GM21423 (cell line): ENCODE data around the gene SEMA5B.

Experiments used
- ATAC-seq: cut with Tn5 transposase; IDR thresholded peaks from one replicate; pipeline ENCODE4 v1.9.1; 2021; ENCODE audit warnings: mild to moderate bottlenecking, moderate library complexity; ENCODE audit not compliant: unreplicated experiment

The SEMA5B gene

DNA sequence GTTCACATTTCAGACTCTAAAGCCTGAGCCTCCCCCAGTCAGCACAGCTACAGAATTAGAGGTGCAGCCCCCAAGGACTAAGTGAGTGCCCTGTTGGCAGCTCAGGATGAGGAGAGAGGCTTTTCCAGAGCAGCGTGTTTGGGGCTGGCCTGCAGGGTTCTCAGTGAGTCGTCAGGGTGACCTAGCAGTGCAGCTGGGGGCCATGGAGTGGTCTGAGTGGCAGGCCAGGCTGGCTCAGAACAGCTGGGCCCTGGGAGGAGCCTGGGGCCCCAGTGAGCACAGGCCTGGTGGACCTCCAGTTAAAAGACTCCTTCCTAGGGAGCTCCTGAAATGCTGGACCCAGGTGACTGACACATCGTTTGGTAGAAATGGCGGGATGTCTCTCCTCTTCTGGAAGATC is 124.4 kb downstream of the SEMA5B start:
- ATAC-seq, result no peak

DNA sequence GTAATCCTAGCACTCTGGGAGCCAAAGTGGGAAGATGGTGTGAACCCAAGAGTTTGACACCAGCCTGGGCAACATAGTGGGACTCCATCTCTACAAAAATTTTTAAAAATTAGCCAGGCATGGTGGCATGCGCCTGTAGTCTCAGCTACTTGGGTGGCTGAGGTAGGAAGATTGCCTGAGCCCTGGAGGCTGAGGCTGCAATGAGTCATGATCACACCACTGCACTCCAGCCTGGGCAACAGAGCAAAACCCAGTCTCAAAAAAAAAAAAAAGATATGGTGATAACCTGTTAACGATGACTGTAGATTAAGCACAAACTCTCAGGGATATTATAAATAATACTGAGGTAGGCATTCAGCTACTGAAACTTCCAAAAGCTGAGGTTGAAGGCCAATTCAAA is 125.2 kb downstream of the SEMA5B start:
- ATAC-seq, result no peak

DNA sequence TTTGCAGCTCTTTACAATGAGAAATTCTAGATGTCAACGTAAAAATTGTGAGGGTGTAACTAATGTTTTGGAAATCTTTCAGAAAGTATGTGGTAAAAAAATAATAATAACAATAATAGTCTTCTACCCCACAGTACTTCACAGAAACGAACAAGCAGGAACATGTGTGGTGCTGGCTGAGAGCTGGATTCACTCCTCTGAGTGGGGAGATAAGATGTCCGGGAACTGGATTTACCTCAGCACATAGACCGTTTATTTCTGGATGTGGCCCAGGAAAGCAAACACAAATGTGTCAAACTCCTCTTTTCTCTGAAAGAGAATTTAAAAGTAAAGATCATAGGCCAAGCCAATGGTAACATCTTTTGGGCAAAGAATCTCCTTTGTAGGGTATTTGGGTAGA is 129.3 kb downstream of the SEMA5B start:
- no peak for ATAC-seq

DNA sequence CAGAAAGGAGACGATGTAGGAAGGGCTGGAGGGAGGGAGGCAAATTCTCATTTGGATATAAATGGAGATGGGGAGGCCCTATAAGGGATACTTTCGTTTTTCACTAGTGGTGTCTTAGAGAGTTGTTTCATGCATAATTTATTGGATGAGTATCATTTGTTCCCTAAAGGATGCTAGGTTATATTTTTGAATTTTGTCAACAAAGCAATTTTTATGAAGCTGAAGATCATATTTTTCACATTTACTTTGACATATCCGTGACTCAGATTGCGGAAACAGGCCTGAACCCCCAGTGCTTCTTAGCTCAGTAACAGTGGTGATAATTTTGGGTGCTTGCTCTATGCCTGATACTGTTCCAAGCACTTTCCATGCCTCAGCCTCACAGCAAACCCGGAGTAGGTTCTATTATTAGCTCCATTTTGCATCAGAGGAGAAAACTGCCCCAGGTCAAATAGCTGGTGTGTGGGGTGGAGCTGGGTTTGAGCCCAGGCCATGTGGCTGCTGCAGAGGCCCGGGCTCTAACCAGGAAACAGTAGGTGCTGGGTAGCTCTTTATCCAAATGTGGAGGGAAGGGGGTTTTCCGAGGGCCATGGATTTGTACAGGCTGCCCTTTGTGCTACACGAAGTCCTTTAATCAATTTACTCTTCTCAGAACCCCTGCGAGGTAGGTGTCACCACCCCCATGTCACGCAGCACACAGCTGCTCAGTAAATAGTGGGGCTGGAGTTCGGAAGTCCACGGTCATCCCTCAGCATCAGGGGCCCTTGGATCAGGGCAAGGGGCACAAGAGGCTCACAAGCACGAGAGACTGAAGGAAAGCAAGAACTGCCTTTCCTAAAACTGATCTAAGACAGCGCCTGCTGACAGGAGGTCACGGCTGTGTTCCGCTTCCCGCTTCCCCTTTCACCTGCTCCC is 133.6 kb downstream of the SEMA5B start:
- no peak for ATAC-seq

DNA sequence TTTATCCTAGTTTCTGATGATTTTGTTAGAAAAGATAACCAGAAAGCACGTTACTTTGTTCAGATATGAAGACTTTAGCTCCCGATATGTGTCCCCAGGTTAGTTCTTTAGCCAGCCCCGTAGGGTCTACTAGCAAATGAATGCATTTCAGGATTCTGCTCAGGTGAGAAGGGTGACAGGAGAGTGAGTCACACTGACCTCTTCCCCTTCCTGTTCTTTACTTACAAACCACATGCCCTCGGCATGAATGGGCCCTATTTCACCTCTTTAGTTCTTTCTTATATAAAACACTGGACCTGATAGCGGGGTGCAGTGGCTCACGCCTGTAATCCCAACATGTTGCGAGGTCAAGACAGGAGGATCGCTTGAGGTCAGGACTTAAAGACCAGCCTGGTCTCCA is 134.3 kb downstream of the SEMA5B start:
- ATAC-seq, result no peak

DNA sequence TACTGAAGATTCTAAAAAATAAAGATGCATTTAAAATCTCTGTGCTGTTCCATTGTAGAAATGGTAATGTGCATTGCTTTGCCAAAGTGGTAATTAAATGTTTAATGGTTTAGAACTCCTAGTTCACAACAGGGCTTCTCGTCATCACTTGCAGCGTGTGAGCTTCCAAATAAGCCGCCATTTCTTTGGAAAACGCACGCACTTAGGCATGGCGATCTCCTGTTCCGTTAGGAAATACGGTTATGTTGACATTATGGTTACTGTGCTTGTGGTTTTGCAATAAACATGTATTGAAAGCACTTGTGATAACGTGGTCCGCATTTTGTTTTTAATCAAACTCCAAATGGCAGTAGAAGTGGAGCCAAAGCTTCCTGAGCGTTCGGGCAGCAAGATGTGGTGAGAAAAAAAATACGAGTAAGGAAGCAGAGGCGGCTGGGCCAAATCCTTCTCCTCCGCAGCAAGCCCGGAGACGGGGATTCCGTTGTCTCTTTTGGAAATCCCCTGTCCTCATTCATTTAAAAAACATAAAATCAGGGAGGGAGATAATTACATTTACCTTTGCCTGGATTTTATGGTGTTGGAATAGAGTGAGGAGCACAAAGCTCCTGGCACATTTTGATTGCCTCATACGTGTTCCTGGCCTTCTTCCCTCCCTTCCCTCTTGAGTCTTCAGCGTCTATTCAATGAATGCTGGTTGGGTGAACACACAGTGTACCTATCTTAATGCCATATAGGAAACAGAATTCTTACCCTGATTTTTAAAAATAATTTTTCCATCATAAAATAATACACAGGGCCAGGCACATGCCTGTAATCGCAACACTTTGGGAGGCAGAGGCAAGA is 135.2 kb downstream of the SEMA5B start:
- ATAC-seq, result no peak

DNA sequence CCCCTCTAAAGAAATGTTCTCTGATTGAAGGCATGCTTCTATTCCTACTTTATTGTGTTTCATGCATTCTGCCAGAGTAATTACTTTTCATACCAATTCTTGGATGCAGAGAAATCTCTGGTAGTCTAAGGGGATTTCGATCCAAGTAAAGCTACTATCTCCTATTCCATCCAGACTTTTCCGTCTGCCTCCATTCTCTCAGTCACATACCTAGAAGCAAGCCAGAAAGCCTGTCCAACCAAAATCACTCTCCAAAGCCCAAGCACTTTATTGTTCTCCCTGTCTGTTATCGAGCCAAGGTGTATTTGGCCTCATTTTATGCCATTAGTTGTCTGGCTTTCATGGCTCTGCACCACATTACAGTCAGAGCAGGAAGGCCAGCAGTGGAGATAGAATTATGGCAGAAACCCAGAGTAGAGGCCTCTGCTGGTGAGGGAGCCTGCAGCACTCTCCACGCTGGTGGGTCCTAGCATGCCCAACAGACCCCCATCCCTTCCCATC is 136.8 kb downstream of the SEMA5B start:
- no peak for ATAC-seq

DNA sequence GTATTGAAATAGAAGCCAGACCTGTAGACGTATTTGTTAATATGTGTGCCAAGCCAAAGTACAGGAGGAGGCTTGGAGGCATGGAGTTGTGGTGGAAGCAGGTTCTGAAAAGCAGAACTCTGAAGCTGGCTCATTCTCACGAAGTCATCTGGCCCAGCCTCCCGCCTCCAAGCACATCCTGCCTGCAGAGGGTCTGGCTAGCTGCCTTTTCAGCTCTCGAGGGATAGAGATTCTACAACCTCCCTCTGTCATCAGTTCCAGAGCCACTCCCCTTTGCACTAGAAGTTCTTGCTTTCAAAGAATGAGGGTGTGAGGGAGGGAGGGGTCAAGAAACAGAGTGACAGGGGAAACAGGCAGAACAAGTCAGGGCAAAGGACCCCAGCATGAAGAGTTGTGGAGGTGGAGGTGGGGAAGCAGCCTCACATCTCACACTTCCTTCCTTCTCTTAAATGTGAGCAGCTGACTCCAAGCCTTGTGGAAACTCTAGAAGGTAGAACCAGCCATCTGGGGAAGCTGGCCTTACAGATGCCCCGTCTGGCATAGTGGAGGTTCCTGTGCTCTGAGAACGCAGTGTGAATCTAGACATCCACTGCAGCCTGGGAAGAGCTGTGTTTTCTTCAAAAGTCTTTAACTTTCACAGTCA is 137.4 kb downstream of the SEMA5B start:
- ATAC-seq, result no peak

DNA sequence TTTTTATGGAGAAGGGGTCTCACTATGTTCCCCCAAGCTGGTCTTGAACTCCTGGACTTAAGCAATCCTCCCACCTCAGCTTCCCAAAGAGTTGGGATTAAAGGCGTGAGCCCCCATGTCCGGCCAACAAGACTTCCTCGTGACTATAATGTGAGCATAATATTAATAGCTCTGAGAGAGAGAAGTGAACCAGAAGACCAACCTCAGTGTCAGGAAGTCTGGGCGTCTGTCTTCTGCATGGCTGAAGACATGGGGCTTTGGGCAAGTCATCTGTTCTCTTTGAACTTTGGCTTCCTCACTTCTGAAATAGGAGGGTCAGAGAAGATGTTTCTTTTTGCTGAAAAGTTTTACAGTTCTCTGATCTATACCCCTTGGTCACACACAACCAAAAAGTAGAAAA is 140.6 kb downstream of the SEMA5B start:
- no peak for ATAC-seq

DNA sequence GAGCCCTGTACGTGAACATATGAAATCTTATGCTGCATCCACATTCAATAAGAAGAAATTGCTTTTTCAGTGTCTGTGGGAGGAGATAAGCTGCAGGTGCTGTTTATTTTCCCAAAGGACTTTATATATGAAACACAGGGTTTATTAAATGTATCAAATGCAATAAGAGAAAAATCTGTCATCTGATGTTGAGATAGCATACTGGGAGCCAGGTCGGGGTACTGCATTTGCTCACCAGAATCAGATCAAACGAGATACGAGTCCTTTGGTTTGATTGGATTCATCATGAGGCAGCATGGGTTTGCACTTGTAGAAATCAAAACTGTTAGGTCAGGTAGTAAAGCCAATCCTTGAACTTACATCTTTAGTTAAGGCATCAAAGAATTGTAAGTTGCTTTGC is 141.3 kb downstream of the SEMA5B start:
- no peak for ATAC-seq

DNA sequence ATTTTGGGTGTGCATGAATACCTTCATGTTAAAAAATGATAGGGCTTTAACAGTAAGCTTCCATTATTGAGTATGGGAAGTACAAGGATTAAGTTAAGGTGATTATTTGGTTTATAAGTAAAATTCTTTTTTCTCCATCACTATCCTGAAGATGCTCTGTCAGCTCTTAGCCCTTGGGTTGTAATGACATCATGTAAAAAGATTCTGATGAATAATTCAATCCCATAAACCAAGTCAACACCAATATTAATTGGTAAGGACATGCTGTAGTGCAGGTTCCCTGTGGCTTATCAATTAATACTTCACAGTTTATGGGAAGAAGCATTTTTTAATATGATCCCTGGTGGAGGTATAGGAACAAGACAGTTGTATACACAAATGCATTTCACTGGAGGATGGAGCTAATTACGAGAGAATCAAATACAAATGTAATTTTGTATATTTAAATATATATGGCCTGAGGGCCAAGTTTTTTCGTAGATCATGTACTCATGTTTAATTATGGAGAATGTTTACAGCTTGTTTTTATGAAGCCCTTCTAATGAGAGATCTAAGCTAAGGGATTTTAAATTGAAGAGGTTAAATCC is 145.1 kb downstream of the SEMA5B start:
- ATAC-seq, result no peak

DNA sequence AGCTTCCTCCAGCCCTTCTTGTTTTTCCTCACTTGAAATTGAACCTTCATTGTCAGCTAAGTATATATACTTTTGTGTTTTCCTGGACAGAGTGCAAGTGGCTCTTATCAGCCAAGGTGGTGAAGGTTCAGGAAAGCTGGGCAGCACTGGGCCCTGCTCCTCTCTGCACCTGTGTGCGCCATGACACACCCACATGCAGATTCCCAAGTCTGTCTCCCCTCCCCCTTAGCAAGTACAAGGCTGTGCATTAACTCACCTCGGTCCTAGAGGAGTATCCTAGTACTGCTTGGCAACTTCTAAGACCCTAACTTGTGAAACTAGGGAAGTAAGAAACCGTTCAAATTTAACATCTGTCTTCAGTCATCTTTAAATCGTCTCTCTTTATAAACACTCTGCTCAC is 146.9 kb downstream of the SEMA5B start:
- no peak for ATAC-seq

DNA sequence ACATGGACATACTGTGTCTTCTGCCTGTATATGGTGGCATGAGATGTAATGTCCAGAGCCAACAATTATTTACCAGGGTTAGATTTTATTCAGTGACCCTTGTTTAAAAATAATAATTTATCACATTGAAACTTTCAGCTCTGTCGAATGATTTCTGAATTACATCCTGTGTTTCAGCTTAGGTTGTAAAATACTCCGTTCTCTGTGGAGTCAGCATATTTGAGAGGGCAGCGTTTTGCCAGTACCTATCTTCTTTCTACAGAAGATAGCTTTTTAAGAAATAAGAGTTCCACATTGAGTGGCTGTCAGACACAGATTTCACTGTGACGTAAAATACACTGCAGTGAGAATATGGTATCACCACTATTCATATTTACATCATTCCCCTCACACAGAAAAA is 147.4 kb downstream of the SEMA5B start:
- ATAC-seq, result no peak

DNA sequence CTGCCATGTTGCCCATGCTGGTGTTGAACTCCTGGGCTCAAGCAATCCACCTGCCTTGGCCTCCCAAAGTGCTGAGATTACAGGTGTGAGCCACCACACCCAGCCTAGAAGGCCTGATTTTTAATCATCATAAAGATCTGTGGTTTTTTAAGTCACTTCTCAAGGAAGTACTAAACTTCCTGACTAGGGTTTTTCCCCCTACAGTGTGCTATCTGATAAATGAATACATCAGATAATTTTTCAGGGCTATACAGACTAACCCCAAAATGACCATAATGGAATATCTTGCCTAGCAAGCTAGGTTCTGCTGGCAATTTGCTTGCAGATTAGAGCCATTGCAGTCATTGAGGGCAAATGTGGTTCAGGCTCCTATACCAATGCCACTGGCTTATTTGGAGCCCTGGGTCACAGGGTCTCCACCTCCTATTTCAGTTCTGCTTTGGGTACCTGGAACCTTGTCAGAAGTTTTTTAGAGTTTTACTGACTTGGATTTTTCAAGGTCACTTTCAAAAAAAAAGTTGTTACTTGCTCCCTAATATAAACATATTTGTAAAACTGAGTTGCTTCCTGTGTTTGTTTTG is 151.9 kb downstream of the SEMA5B start:
- no peak for ATAC-seq

DNA sequence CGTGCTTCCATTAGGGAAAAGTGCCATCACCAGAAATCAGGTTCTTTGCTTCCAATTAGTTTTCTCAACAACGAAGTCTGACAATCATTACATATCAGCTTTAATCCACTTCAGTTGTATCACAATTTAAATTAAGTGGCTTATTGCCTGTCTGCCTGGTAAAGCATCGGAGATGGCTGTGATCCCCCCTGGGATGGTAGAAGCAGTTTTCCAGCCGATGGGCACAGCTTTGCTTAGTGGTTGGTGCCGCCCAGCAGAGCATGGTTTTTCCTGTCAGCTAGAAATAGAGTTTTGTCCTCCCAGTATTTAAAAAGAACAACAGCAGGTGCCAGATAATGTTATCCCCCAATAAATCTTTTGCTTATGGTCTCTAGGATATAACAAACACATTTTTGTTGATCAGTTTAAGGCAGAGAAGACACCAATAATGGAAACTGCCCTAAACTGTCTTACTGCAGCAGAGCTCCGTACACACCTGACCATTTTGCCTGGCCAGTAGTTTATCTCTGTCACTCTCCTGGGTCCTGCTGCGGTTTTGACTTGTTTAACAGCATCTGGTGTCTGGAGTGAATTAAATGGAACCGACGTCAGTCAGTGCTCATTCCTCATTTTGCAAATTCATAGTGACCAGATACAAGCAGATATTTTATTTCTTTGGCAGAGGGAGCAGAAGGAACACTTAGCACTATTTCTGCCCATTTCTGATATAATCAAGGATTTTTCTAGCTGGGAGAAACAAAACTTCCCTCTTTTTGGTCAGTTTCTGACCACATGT is 153.6 kb downstream of the SEMA5B start:
- ATAC-seq, result no peak

DNA sequence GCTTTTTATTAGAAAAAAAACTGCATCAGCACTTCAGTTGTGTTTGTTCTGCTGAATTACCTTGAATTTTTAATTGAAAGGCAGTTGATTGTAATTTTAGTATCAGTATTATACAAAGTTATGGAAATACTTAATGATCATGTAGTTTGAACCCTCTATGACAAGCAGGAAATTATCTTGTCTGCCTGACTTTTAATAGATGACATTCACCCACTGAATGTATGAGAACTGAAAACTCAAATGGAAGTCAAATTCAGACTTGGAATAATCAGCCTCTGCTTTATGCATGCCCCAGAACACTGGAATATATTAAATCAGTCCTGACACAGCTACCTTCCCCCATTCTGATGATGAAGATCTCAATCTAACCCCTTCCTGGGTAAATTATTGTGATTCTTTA is 159.2 kb downstream of the SEMA5B start:
- ATAC-seq, result no peak

DNA sequence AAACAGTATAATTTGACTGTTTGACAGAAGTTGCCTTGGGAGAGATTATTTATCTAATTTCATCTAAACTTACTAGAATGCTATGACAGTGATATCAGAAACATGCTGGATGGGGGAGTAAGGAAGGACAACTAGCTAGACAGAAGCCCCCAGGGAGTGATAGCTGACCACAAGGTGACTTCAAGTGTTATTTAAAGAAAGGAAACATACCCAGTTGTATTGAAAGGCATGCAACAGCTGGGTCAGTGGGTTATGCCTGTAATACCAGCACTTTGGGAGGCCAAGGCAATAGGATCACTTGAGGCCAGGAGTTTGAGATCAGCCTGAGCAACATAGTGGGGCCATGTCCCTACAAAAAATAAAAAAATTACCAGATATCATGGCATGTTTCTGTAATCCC is 163.1 kb downstream of the SEMA5B start:
- no peak for ATAC-seq

DNA sequence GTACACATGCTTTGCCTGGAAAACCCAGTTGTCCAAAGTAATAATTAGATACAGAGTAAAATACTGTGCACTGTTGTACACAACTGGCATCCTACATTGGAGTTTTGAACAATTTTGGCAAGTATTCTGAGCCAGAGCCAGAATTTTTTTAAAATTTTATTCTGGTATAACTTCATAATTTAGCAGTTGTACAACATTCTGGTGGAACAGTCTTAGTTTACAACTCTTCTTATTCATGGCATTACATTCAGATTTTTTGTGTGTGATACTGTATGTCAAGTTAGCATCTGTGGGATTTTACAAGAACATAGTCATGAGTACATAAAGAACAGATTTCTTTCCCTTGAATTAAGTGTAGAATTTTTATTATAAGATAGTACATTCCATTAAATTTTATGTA is 165.2 kb downstream of the SEMA5B start:
- no peak for ATAC-seq
